Tibial nerve (tissue), 4 donors: ENCODE data around the gene IFNA13.
A peak's percentile ranks its signal among the peaks of the same experiment; 100 is the strongest.

Source experiments
- CTCF ChIP-seq, 5 experiments: fragments of 200-600 bp in 3 of 5; fragments of 450-650 bp in 2 of 5; sonication (generic) in 3 of 5; IDR thresholded peaks; one replicate each; pipeline ENCODE4 v1.5.1; 2016 to 2019; ENCODE audit warnings: antibody characterized with exemption in 5 of 5, mild to moderate bottlenecking in 3 of 5, moderate library complexity in 2 of 5
- EP300 ChIP-seq, 2 donors: sonication (generic); formaldehyde crosslinking; IDR thresholded peaks; one replicate each; pipeline ENCODE4 v1.6.1; 2017; ENCODE audit warnings: antibody characterized with exemption in 2 of 2, mild to moderate bottlenecking in 1 of 2

DNA sequence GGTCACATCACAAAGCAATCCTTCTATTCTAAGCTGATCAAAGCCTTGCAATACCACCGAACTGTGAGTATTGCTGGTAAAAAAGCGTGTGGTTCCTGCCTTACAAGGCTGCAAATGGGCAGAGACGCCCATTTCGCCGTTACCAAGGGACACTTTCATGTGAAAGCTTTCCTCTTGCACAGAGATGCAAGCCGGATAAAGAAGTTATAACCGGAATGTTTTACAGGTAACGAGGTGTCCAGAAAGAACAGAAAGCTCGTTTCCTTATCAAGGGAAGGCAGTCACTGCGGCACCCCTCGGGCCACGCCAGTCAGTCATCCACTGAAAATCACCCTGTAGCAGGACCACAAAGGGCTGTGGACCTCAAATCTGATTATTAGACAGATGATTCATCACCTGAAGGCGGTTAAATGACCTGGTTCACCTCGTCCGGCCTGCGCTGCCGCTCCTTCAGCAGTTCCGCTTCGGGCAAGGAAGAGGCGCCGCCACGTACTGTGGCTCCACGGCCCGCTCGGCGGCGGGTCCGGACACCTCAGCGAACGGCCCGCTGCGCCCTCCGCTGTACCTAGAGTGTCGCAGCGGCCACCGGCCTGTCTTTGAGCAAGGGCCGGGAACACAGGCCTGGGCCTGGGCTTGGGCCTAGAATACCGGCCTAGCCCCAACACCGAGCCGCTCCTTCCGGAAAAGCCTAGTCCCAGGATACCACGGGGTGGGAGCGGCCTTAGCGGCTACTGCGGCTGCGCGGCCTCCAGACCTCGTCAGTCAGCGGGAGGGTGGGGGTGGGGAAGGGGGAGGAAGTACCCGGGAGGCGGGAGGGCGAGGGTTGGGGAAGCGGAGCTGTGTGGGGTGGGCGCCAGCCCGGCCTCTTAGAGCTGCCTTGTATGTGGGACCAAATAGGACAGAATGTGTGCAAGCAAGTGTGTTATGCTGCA lies 32.9 kb downstream of the IFNA13 start, which contains the start of gene KLHL9:
- TF ChIP-seq CTCF (IDR thresholded peaks at IDR 0.05) (no peak), EP300 (IDR thresholded peaks at IDR 0.05) (peak in 1 of 2 donors; percentile 95)
